Measurements from ENCODE around the gene HMGCL. TPM values are rescaled to one million over a fixed set of nuclear protein-coding genes. Genes with fewer than 3 reads are reported as not detected.
A peak's percentile ranks its signal among the peaks of the same experiment; 100 is the strongest.
"Not testable (repeated sequence)": the region's sequence is repeated elsewhere in the genome, so short reads cannot be mapped to it uniquely, and the experiment has no call there.

The HMGCL gene
- total RNA-seq, 1 experiment from 2014 or later, result 30.4 TPM

DNA sequence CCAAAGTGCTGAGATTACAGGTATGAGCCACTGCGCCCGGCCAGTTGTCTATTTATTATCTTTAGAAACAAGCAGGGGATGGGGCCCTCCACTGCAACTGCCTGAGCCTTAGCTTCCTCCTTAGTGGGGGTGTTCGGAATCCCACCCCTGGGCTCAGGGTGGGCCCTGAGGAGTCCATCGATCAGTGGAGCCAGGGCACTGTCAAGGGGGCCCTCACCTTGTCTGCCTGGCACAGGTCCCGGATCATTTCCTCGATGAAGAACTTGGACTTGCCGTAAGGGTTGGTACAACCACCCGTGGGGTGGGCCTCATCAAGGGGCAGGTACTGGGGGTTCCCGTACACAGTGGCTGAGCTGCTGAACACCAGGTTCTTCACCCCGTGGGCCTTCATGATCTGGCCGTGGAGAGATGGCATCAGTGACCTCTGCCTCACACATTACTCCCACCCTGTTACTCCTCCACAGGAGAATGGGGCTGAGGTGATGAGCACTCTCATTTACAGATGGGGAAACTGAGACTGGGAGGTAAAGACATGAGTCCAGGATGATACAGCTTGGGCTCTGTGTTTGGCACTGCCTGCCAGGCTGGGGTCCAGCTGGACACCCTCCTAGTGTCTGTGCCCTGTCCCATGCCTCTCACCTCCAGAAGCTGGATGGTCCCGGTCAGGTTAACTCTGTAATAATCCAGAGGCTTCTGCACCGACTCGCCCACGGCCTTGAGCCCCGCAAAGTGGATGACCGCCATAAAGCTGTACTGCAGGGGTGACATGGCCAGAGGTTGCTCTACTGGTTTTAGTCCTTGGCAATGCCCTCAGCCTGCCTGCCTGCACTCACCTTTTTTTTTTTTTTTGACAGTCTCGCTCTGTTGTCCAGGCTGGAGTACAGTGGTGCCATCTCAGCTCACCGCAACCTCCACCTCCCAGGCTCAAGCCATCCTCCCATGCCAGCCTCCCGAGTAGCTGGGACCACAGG lies 27.5 kb downstream of the HMGCL start:
- Mint-ChIP-seq H3K4me1 (ENCODE audit: insufficient read depth, unreplicated experiment) (no peaks in the 10 kb centered on the region), H3K4me3 (ENCODE audit: unreplicated experiment) (no peak overlapping the region), H3K36me3 (ENCODE audit: insufficient read depth, unreplicated experiment) (peaks cover 57% of the 10 kb centered on the region), H3K27me3 (ENCODE audit: insufficient read depth, unreplicated experiment) (no peaks in the 10 kb centered on the region), H3K27ac (ENCODE audit: low read depth, unreplicated experiment) (no peak overlapping the region), H3K9me3 (ENCODE audit: unreplicated experiment) (no peaks in the 10 kb centered on the region)
- CTCF ChIA-PET, result interaction anchor here (0.6 to 2.3 kb wide), 7 partner anchors 13 to 159 kb away, joined by 3 to 10 read pairs (median 6); no protein-coding TSS in a partner anchor
- POLR2A ChIA-PET, result interaction anchor here (1.4 to 17.8 kb wide), 5 partner anchors 9 to 242 kb away, joined by 7 to 395 read pairs (median 43); partner anchors contain the start of genes HMGCL, LYPLA2, PITHD1 and PNRC2
- TF ChIP-seq, protein P1, sequence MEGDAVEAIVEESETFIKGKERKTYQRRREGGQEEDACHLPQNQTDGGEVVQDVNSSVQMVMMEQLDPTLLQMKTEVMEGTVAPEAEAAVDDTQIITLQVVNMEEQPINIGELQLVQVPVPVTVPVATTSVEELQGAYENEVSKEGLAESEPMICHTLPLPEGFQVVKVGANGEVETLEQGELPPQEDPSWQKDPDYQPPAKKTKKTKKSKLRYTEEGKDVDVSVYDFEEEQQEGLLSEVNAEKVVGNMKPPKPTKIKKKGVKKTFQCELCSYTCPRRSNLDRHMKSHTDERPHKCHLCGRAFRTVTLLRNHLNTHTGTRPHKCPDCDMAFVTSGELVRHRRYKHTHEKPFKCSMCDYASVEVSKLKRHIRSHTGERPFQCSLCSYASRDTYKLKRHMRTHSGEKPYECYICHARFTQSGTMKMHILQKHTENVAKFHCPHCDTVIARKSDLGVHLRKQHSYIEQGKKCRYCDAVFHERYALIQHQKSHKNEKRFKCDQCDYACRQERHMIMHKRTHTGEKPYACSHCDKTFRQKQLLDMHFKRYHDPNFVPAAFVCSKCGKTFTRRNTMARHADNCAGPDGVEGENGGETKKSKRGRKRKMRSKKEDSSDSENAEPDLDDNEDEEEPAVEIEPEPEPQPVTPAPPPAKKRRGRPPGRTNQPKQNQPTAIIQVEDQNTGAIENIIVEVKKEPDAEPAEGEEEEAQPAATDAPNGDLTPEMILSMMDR (IDR thresholded peaks at IDR 0.05; ENCODE audit: unreplicated experiment), result no peak
- intact Hi-C loops (cut with micrococcal nuclease), result no loop called here
- no peak for DNase-seq (ENCODE audit: unreplicated experiment)
- BruUV-seq (replicated peaks), result no TSS peak

DNA sequence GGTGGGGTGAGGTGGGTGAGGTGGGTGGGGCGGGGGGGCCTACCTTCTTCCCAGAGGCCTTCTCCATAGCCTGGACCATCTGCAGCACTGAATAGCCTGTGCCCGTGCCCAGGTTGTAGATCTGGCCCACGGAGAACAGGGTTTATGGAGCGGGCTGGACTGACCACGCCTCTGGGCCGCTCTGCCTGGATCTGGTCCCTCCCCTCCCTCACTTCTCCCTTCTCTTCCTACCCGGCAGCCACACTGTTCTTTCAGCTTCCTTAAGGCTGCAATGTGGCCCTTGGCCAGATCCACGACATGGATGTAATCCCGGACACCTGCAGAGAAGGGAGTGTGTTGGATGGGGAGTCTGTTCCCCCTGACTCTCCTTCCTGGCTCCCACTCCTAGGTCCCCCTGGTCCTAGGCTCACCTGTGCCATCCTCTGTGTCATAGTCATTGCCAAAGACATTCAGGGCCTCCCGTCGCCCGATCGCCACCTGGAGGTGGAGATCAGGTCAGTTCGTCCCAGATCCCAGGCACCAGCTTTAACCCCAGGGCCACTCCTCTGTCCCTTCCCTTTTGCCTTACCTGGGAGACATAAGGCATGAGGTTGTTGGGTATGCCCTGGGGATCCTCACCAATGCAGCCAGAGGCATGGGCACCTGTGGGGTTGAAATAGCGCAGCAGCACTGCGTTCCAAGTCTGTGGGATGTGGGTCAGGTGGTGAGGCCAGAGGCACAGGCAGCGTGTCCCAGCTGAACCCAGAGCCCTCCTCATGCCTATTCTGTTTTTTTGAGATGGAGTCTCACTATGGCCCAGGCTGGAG lies 28.6 kb downstream of the HMGCL start:
- BruUV-seq (replicated peaks), result no TSS peak
- DNase-seq (ENCODE audit: unreplicated experiment), result peak; percentile 44
- intact Hi-C loops (cut with micrococcal nuclease), result no loop called here
- Mint-ChIP-seq H3K36me3 (ENCODE audit: insufficient read depth, unreplicated experiment) (peaks cover 61% of the 10 kb centered on the region), H3K9me3 (ENCODE audit: unreplicated experiment) (no peaks in the 10 kb centered on the region), H3K4me3 (ENCODE audit: unreplicated experiment) (no peak overlapping the region), H3K27ac (ENCODE audit: low read depth, unreplicated experiment) (no peak overlapping the region), H3K27me3 (ENCODE audit: insufficient read depth, unreplicated experiment) (no peaks in the 10 kb centered on the region), H3K4me1 (ENCODE audit: insufficient read depth, unreplicated experiment) (peaks cover 4% of the 10 kb centered on the region)
- CTCF ChIA-PET, result interaction anchor here (0.5 to 2.3 kb wide), 7 partner anchors 14 to 160 kb away, joined by 3 to 6 read pairs (median 3); no protein-coding TSS in a partner anchor
- POLR2A ChIA-PET, result interaction anchor here (0.6 to 17.8 kb wide), 4 partner anchors 8 to 694 kb away, joined by 3 to 395 read pairs (median 72); partner anchors contain the start of genes HMGCL, LYPLA2 and PITHD1
- TF ChIP-seq, protein P1 (IDR thresholded peaks at IDR 0.05; ENCODE audit: unreplicated experiment), result no peak

DNA sequence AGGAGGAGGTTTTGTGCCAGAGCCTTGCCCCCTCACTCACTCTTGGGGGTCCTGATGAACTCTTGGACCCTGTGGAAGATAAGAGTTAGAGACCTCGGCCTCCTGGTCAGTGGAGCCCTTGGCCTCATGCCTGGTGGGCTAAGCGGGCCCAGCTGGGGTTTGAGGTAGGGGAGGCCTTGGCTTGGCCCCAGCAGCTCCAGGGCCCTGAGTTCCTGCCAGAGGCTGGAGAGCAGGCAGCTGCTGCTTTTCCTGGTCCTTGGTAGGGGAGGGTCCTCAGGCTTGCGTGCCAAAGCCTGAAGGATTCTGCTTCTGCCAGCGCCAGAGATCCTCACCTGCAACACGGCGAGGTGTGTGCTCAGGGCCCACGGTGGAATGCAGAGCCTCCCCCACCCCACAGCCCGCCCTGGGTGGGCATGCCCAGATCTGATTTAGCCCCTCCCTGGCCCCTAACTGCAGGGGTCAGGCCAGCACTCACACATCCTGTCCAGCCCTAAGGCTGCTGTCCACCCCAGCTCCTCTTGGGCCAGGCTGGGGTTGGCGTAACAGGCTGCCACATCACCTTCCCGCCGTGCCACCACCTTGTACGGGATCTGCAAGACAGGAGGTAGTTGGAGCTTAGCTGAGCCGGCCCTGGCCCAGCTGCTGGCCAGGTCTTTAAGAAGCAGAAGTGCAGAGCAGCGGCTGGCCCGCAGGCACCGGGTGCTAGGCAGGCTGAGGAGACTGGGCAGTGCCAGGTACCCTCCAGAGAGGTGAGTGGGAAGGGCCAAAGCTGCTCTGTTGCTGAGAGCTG lies 29.4 kb downstream of the HMGCL start:
- TF ChIP-seq, protein P1 (IDR thresholded peaks at IDR 0.05; ENCODE audit: unreplicated experiment), result no peak
- no peaks in the 10 kb centered on the region for H3K9me3 Mint-ChIP-seq (ENCODE audit: unreplicated experiment)
- TSS peak; percentile 20 for BruUV-seq (replicated peaks)
- peaks cover 9% of the 10 kb centered on the region for H3K4me1 Mint-ChIP-seq (ENCODE audit: insufficient read depth, unreplicated experiment)
- peaks cover 69% of the 10 kb centered on the region for H3K36me3 Mint-ChIP-seq (ENCODE audit: insufficient read depth, unreplicated experiment)
- no peak overlapping the region for H3K27ac Mint-ChIP-seq (ENCODE audit: low read depth, unreplicated experiment)
- no peak overlapping the region for H3K4me3 Mint-ChIP-seq (ENCODE audit: unreplicated experiment)
- no peak for DNase-seq (ENCODE audit: unreplicated experiment)
- POLR2A ChIA-PET, result interaction anchor here (0.7 to 17.8 kb wide), 2 partner anchors 17 to 630 kb away, joined by 3 to 395 read pairs; partner anchors contain the start of gene PITHD1
- intact Hi-C loops (cut with micrococcal nuclease), result no loop called here
- CTCF ChIA-PET, result interaction anchor here (0.5 to 2.3 kb wide), 4 partner anchors 8 to 120 kb away, joined by 3 to 6 read pairs (median 3); no protein-coding TSS in a partner anchor
- H3K27me3 Mint-ChIP-seq (ENCODE audit: insufficient read depth, unreplicated experiment), result no peaks in the 10 kb centered on the region

DNA sequence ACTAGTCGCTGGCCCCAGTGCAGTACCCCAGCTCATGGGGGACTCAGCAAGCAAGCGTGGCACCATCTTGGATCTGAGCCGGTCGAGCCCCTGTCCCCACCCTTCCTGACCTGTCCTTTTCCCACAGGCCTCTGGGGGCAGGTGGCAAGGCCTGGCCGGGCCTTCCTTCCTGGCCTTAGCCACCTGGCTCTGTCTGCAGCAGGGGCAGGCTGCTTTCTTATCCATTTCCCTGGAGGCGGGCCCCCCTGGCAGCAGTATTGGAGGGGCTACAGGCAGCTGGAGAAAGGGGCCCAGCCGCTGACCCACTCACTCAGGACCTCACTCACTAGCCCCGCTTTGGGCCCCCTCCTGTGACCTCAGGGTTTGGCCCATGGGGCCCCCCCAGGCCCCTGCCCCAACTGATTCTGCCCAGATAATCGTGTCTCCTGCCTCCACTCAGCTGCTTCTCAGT lies 30.5 kb downstream of the HMGCL start:
- intact Hi-C loops (cut with micrococcal nuclease); H3K9me3 Mint-ChIP-seq (ENCODE audit: unreplicated experiment); DNase-seq (ENCODE audit: unreplicated experiment); H3K27me3 Mint-ChIP-seq (ENCODE audit: insufficient read depth, unreplicated experiment); H3K27ac Mint-ChIP-seq (ENCODE audit: low read depth, unreplicated experiment); H3K4me3 Mint-ChIP-seq (ENCODE audit: unreplicated experiment): not testable (repeated sequence)
- Mint-ChIP-seq H3K4me1 (ENCODE audit: insufficient read depth, unreplicated experiment) (peaks cover 14% of the 10 kb centered on the region), H3K36me3 (ENCODE audit: insufficient read depth, unreplicated experiment) (peaks cover 73% of the 10 kb centered on the region)
- TSS peak; percentile 10 for BruUV-seq (replicated peaks)
- ChIA-PET POLR2A (interaction anchor here (0.6 to 17.8 kb wide), 2 partner anchors 16 to 225 kb away, joined by 4 to 395 read pairs; partner anchors contain the start of gene PITHD1), CTCF (interaction anchor here (0.5 kb wide), 1 partner anchor 122 kb away, joined by 3 read pairs; no protein-coding TSS in a partner anchor)

Data from MCF 10A (cell line).